OCI-LY7 (cell line): ENCODE measurements around the gene RAB3IL1. TPM values are rescaled to one million over a fixed set of nuclear protein-coding genes. Genes with fewer than 3 reads are reported as not detected.

ENCODE experiments used
- BruUV-seq: library from RNA; stranded (reverse); fragments of 400-500 nt; replicated peaks from 2 replicates; lab custom pipeline; 2021; lab: Mats Ljungman, UMichigan
- CTCF ChIA-PET: fragments of 300-600 bp; sonication (Branson Sonifier 250); formaldehyde crosslinking; loops from one replicate; lab custom pipeline; 2022; ENCODE audit warnings: antibody characterized with exemption; ENCODE audit not compliant: unreplicated experiment; lab: Charles Lee
- POLR2A ChIA-PET: fragments of 300-600 bp; sonication (Branson Sonifier 250); formaldehyde crosslinking; loops from one replicate; lab custom pipeline; 2022; ENCODE audit warnings: antibody characterized with exemption; lab: Charles Lee
- DNase-seq: peaks from one replicate; pipeline ENCODE4 v3.0.0-alpha.2; 2015; ENCODE audit warnings: low spot score
- H2AFZ ChIP-seq: fragments of 200-600 bp; sonication (generic), shearing (Covaris generic); 2 replicates; pipeline ENCODE4 v1.6.1; 2014; ENCODE audit warnings: mild to moderate bottlenecking, antibody characterized with exemption, low read length, moderate library complexity
- H3K27ac ChIP-seq: fragments of 200-600 bp; sonication (generic); 2 replicates; pipeline ENCODE4 v1.5.1; 2014; ENCODE audit warnings: mixed run types, low read depth, mild to moderate bottlenecking, moderate library complexity, low read length, inconsistent platforms; ENCODE audit not compliant: poor library complexity, severe bottlenecking
- H3K36me3 ChIP-seq: fragments of 200-600 bp; sonication (generic); 2 replicates; pipeline ENCODE4 v1.6.1; 2014; ENCODE audit warnings: mild to moderate bottlenecking, antibody characterized with exemption, low read length, moderate library complexity, mixed read lengths; ENCODE audit not compliant: insufficient read depth
- H3K4me1 ChIP-seq: fragments of 200-600 bp; sonication (generic); 2 replicates; pipeline ENCODE4 v1.5.1; 2014; ENCODE audit warnings: mild to moderate bottlenecking, low read length; ENCODE audit not compliant: insufficient read depth, poor library complexity, severe bottlenecking
- H3K4me2 ChIP-seq: fragments of 200-600 bp; sonication (generic); 2 replicates; pipeline ENCODE4 v1.6.1; 2014; ENCODE audit warnings: mild to moderate bottlenecking, low read length
- H3K4me3 ChIP-seq: fragments of 200-600 bp; sonication (generic); 2 replicates; pipeline ENCODE4 v1.5.1; 2014; ENCODE audit warnings: mild to moderate bottlenecking, low read depth, low read length; ENCODE audit not compliant: poor library complexity, severe bottlenecking
- H3K79me2 ChIP-seq: fragments of 200-600 bp; sonication (generic); 2 replicates; pipeline ENCODE4 v1.6.1; 2016; ENCODE audit warnings: low read depth, mild to moderate bottlenecking, low read length, moderate library complexity, mixed read lengths; ENCODE audit not compliant: insufficient read depth
- H3K9me2 ChIP-seq: fragments of 200-600 bp; sonication (generic); 2 replicates; pipeline ENCODE4 v1.6.1; 2016; ENCODE audit warnings: mild to moderate bottlenecking, low read length, mixed read lengths; ENCODE audit not compliant: insufficient read depth
- H3K9me3 ChIP-seq: fragments of 200-600 bp; sonication (generic); 2 replicates; pipeline ENCODE4 v1.6.1; 2014; ENCODE audit warnings: mild to moderate bottlenecking, mixed run types, low read length, mixed read lengths
- H4K20me1 ChIP-seq: fragments of 200-600 bp; sonication (generic); 2 replicates; pipeline ENCODE4 v1.6.1; 2014; ENCODE audit warnings: mild to moderate bottlenecking, antibody characterized with exemption, low read length, moderate library complexity, mixed read lengths; ENCODE audit not compliant: insufficient read depth
- CTCF ChIP-seq: fragments of 200-600 bp; sonication (generic); conservative IDR thresholded peaks from 2 replicates; pipeline ENCODE4 v1.5.1; 2014; ENCODE audit warnings: mild to moderate bottlenecking, antibody characterized with exemption, low read length, moderate library complexity, mixed read lengths
- EZH2phosphoT487 ChIP-seq: fragments of 200-600 bp; sonication (generic); IDR thresholded peaks from 2 replicates; pipeline ENCODE4 v1.6.1; 2018; ENCODE audit warnings: low read depth, borderline replicate concordance, mild to moderate bottlenecking, mixed run types, antibody characterized with exemption, low read length, moderate library complexity, mixed read lengths
- intact Hi-C: fragments of 100-400 bp; cut with micrococcal nuclease; formaldehyde crosslinking; loops from one replicate; pipeline ENCODE4 v1.10.0; 2022; ENCODE audit not compliant: unreplicated experiment
- total RNA-seq, 2 experiments: library from RNA; depleted of rRNA in 1 of 2; stranded (reverse); fragments of >200 nt in 1 of 2; shearing (Covaris generic) in 1 of 2; gene quantifications; 2 replicates each; pipeline ENCODE4 v1.2.3, GENCODE V29; 2014 to 2022

Gene RAB3IL1
- total RNA-seq, 2 experiments from 2014 or later = not detected

GRCh38 chr11:61863548-61864081 lies 53.8 kb downstream of the RAB3IL1 start:
- Histone ChIP-seq H2AFZ (no peak overlapping the region), H3K4me1 (no peaks in the 10 kb centered on the region), H3K27ac (no peak overlapping the region), H3K9me2 (no peaks in the 10 kb centered on the region), H3K9me3 (no peaks in the 10 kb centered on the region), H3K4me2 (no peak overlapping the region), H3K4me3 (no peak overlapping the region), H3K36me3 (no peaks in the 10 kb centered on the region), H3K79me2 (no peaks in the 10 kb centered on the region), H4K20me1 (no peaks in the 10 kb centered on the region)
- no peak for TF ChIP-seq EZH2phosphoT487
- TF ChIP-seq CTCF = no peak
- intact Hi-C loops = no loop called here
- no TSS peak for BruUV-seq
- ChIA-PET POLR2A (no interaction called here), CTCF (no interaction called here)
- no peak for DNase-seq

- Histone ChIP-seq H3K4me2 (no peak overlapping the region), H3K27ac (no peak overlapping the region), H3K79me2 (no peaks in the 10 kb centered on the region), H3K4me1 (no peaks in the 10 kb centered on the region), H3K4me3 (no peak overlapping the region), H3K36me3 (no peaks in the 10 kb centered on the region), H3K9me2 (no peaks in the 10 kb centered on the region), H3K9me3 (no peaks in the 10 kb centered on the region), H4K20me1 (no peaks in the 10 kb centered on the region), H2AFZ (no peak overlapping the region)
- intact Hi-C loops = no loop called here
- DNase-seq = no peak
- ChIA-PET CTCF (no interaction called here), POLR2A (no interaction called here)
- TF ChIP-seq EZH2phosphoT487 (no peak), CTCF (no peak)
- BruUV-seq = no TSS peak
Observed at GRCh38 chr11:61862714-61863547, 54.4 kb downstream of the RAB3IL1 start.

GRCh38 chr11:61861634-61862033 lies 55.7 kb downstream of the RAB3IL1 start:
- no TSS peak for BruUV-seq
- DNase-seq = no peak
- Histone ChIP-seq H3K9me2 (no peaks in the 10 kb centered on the region), H3K36me3 (no peaks in the 10 kb centered on the region), H3K4me1 (no peaks in the 10 kb centered on the region), H3K4me2 (no peak overlapping the region), H2AFZ (no peak overlapping the region), H3K27ac (no peak overlapping the region), H4K20me1 (no peaks in the 10 kb centered on the region), H3K4me3 (no peak overlapping the region), H3K9me3 (no peaks in the 10 kb centered on the region), H3K79me2 (no peaks in the 10 kb centered on the region)
- POLR2A ChIA-PET = no interaction called here
- intact Hi-C loops = no loop called here
- TF ChIP-seq CTCF (no peak), EZH2phosphoT487 (no peak)
- CTCF ChIA-PET = no interaction called here
